ENCODE results near the gene SZRD1.
A peak's percentile ranks its signal among the peaks of the same experiment; 100 is the strongest.

Gene SZRD1

GRCh38 chr1:16367968-16368890 is 1.2 kb downstream of the SZRD1 start:
- DNase-seq = peak; percentile 40

DNA sequence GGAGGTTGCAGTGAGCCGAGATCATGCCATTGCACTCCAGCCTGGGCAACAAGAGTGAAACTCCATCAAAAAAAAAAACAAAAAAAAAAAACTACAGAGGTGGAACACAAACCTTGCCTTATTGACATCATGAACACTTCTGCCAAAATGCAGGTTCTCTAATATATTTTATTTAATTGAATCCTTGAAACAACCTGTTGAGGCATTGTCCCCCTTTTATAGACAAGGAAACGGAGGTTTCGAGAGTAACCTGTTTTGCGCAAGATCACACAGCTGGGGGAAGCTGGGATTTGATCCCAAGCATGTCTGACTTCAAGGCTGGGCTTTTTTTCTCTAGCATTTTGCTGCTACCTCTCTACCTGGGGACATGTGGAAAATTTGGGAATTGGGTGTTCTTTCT is 2.8 kb downstream of the SZRD1 start:
- no peak for DNase-seq

GRCh38 chr1:16371725-16372124 is 4.7 kb downstream of the SZRD1 start:
- DNase-seq = peak; percentile 89

GRCh38 chr1:16372535-16373285 is 5.7 kb downstream of the SZRD1 start:
- peak; percentile 67 for DNase-seq

- no peak for DNase-seq
Measured at GRCh38 chr1:16374266-16374665, 7.2 kb downstream of the SZRD1 start.

GRCh38 chr1:16375521-16376340 is 8.7 kb downstream of the SZRD1 start:
- DNase-seq = peak; percentile 89

DNA sequence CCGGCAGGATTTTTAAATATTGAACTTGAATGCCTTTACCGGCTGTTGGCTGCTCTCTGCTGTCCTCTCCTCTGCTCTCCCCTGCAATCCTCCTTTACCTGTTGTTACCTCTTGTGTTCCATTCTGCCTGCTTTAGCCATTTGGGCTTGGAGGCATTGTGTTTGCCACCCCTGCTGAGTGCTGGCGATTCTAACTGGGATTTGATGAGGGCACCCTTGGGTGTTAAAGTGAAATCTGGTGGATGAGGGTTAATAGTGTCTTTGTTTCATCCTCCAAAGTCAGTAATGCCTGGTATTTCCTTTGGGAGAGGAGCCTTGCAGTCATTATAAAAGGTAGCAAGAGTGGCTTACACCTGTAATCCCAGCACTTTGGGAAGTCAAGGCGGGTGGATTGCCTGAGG is 9.9 kb downstream of the SZRD1 start:
- no peak for DNase-seq

DNA sequence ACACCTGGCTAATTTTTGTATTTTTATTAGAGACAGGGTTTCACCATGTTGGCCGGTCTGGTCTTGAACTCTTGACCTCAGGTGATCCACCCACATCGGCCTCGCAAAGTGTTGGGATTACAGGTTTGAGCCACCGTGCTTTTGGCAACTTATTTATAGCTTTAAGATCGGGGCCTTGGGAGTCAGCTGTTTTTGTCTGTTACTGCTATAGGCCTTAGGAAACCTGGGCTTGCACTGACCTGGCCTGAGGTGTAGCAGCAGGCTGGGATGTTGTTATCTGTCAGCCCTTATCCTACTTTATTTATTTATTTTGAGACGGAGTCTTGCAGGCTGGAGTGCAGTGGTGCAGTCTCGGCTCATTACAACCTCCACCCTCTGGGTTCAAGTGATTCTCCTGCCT is 11.4 kb downstream of the SZRD1 start:
- no peak for DNase-seq

GRCh38 chr1:16380868-16381267 is 13.8 kb downstream of the SZRD1 start:
- DNase-seq = no peak

- peak; percentile 35 for DNase-seq
Measured at GRCh38 chr1:16383888-16384287, 16.8 kb downstream of the SZRD1 start.

DNA sequence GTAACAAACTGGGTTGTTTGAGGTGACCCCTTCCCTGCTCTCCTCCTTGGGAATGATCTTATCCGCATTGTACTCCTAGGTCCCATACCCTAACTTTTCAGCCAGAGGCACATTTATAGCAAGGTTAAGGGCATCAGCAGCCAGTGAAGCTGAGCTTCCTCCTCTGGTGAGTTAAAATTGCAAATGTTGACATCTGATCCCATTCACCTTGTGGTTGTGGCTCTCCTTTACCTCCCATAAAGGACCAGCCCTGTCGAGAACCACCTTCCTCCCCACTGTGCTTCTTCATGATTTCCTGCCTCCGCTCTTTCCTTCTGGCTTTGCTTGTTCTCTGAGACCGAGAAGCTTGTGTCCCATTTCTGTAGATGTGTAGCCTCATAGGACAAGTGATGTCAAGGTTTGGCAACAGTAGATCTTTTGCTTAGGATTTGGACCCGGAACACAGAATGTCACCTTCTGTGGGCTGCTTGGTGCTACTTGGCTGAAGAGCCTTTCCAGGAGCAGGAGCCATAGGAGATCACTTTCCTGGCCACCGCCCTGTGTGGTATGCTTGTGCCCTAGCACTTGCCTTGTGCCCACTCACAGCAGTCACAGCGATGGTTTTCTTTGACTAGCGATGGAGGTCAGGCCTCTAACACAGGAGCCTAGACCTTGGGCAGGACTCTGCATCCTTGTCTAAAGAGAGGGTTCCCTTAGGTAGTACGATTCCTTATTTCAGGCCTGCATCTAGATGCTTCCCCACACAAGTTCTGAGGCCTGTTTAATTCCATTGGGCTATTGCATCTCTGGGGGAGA is 18.8 kb downstream of the SZRD1 start:
- DNase-seq = no peak

DNA sequence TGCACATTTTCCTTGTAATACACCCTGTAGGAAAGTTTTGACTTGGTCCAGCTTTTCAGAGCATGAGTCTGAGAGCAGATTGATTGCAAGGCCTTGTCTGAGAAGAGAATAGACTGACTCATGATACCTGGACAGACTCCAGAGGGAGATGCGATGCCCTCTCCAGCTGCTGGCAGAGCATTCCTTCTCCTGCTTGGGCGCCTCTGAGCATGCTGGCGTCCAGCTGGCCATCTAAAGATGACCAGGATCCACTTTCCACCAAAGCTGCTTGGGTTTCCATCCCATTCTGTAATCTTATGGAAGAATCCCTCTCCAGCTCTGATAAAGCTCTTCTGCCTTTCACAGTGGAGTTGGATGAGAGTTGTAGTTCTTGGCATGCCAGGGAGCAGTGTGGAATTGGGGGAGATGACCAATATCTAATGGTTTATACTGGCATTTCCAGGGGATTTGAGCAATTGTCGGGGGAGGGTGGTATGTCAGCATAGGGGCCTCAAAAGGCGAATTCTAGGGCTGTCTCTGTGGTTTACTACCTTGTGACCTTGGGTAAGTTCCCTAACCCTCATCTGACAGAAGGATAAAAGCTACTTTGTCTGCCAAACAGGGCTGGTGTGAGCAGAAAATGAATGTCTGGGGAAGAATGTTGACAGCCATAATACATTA is 19.5 kb downstream of the SZRD1 start:
- peak; percentile 60 for DNase-seq

- DNase-seq = no peak
Measured at GRCh38 chr1:16387201-16388188, 20.5 kb downstream of the SZRD1 start.

DNA sequence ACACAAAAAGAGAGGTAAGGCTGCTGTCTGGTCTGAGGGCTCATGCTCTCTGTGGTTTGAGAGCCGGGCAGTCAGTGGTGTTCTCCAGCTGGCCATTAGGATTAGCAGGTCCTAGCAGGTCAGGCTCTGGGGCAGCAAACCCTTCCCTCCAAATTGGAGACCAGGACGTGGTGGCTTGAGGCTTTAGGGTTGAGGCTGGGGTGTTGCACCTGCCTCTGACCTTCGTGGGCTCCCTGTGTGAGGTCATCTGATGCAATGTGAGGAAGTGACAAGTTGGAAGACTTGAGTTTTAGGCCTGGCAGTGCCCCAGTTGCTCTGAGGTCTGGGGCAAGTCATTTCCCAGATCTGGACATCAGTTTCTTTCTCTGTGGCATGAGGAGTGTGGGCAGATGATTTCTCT is 24.4 kb downstream of the SZRD1 start:
- DNase-seq = no peak

DNA sequence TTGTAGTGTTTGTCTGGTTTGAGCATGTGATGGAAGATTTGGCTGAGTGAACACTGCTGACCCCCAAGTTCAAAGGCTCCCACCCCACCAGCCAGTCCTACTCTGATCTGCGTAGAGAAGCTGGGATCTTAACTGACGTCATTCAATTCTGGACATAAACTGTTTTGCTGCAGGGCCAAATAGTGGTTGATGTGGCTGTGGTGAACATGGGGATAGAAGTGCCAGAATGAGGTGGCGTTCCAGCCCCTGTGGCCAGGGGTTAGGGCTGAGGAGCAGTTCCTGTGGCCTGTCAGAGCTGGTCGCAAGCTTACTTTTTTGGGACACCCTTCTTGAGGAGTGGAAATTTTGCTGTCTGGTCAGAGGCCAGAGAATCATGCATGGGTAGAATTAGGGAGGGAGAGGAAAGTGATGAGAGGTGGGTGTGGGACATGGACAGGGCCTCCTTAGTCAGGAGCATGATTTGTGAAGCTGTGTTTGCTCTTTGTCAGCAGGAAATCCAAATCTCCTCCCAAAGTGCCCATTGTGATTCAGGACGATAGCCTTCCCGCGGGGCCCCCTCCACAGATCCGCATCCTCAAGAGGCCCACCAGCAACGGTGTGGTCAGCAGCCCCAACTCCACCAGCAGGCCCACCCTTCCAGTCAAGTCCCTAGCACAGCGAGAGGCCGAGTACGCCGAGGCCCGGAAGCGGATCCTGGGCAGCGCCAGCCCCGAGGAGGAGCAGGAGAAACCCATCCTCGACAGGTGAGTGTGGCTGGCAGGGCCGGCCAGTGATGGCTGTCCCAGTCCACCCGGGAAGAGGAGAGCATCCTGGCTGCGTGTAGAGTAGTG is 25.9 kb downstream of the SZRD1 start:
- no peak for DNase-seq

- DNase-seq = no peak
Measured at GRCh38 chr1:16393570-16394521, 26.8 kb downstream of the SZRD1 start.

- no peak for DNase-seq
Measured at GRCh38 chr1:16394977-16395376, 27.9 kb downstream of the SZRD1 start.

- peak; percentile 37 for DNase-seq
Measured at GRCh38 chr1:16396591-16396990, 29.5 kb downstream of the SZRD1 start.

All from fibroblast of skin of back (primary cell).